ENCODE results near the gene POLR2F. TPM values are rescaled to one million over a fixed set of nuclear protein-coding genes. Genes with fewer than 3 reads are reported as not detected.

Gene POLR2F
- total RNA-seq, 4 donors from 2014 or later = 84.1 to 152 (median 134) TPM

DNA sequence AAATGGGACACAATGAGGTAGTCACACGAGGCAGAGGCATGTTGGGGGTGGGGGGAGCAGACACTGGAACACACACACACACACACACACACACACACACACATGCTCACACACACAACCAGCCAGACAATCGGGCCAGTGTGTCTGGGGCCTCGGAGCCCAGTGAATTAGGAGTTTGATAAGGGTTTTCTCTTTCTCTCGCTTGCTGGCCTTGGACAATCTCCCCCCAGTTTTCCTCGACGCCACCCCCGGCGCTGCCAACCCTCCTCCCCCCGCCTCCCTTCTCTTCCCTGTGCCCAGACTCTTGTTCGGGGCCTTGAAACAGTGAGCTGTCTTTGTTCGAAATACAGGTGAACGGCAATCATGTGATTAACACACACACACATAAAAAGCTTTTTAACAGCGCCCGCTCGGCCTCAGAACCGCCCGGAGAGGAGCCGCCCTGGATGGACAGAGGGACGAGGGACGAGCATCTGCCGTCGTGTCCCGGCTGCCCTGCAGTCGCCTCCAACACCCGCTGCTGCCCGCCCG lies 32.3 kb downstream of the POLR2F start:
- TF ChIP-seq, protein P1, sequence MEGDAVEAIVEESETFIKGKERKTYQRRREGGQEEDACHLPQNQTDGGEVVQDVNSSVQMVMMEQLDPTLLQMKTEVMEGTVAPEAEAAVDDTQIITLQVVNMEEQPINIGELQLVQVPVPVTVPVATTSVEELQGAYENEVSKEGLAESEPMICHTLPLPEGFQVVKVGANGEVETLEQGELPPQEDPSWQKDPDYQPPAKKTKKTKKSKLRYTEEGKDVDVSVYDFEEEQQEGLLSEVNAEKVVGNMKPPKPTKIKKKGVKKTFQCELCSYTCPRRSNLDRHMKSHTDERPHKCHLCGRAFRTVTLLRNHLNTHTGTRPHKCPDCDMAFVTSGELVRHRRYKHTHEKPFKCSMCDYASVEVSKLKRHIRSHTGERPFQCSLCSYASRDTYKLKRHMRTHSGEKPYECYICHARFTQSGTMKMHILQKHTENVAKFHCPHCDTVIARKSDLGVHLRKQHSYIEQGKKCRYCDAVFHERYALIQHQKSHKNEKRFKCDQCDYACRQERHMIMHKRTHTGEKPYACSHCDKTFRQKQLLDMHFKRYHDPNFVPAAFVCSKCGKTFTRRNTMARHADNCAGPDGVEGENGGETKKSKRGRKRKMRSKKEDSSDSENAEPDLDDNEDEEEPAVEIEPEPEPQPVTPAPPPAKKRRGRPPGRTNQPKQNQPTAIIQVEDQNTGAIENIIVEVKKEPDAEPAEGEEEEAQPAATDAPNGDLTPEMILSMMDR (IDR thresholded peaks at IDR 0.05 in 4 of 5, conservative IDR thresholded peaks at IDR 0.05 in 1 of 5) = no peak
- no peak for TF ChIP-seq POLR2A (IDR thresholded peaks at IDR 0.05)
- peaks cover 2 to 12% of the 10 kb centered on the region in 2 donors for H3K4me1 ChIP-seq
- in situ Hi-C loops (cut with MboI; ENCODE audit: low sequenced_read_pairs in 4 of 4) = no loop called here
- H3K4me3 ChIP-seq = no peak overlapping the region
- DNase-seq = no peak
- no peaks in the 10 kb centered on the region for H3K36me3 ChIP-seq
- H3K27me3 ChIP-seq = no peaks in the 10 kb centered on the region
- no peak overlapping the region for H3K27ac ChIP-seq
- H3K9me3 ChIP-seq = no peaks in the 10 kb centered on the region
- intact Hi-C loops (cut with DNase I; ENCODE audit: low total_unique reads) = no loop called here
- ATAC-seq = no peak

DNA sequence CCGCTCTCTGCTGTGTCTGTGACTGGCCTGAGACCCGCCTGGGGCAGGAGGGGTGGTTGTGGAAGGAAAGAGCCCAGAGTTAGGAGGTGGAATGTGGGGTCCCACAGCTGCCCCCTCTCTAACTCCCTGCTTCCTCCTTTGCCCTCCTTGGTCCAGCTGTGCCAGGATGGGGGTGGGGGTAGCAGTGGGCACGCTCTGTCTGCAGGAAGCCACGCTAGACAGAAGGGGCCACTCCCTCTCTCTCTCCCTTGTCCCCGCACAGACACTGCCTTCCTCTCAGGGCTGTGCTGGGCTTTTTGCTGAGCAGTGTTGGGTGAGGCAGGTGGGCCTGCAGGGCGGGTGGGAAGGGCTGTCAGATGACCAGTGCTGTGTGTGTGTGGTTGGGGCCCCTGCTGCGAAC lies 32.9 kb downstream of the POLR2F start:
- TF ChIP-seq, protein P1 (IDR thresholded peaks at IDR 0.05 in 4 of 5, conservative IDR thresholded peaks at IDR 0.05 in 1 of 5) = no peak
- TF ChIP-seq POLR2A (IDR thresholded peaks at IDR 0.05) = no peak
- DNase-seq (no peak), ATAC-seq (no peak)
- in situ Hi-C loops (cut with MboI; ENCODE audit: low sequenced_read_pairs in 4 of 4) = no loop called here
- H3K27me3 ChIP-seq = no peaks in the 10 kb centered on the region
- no peak overlapping the region for H3K27ac ChIP-seq
- no peaks in the 10 kb centered on the region for H3K36me3 ChIP-seq
- peaks cover 0 to 7% of the 10 kb centered on the region in 2 donors for H3K4me1 ChIP-seq
- intact Hi-C loops (cut with DNase I; ENCODE audit: low total_unique reads) = no loop called here
- no peak overlapping the region for H3K4me3 ChIP-seq
- H3K9me3 ChIP-seq = no peaks in the 10 kb centered on the region

DNA sequence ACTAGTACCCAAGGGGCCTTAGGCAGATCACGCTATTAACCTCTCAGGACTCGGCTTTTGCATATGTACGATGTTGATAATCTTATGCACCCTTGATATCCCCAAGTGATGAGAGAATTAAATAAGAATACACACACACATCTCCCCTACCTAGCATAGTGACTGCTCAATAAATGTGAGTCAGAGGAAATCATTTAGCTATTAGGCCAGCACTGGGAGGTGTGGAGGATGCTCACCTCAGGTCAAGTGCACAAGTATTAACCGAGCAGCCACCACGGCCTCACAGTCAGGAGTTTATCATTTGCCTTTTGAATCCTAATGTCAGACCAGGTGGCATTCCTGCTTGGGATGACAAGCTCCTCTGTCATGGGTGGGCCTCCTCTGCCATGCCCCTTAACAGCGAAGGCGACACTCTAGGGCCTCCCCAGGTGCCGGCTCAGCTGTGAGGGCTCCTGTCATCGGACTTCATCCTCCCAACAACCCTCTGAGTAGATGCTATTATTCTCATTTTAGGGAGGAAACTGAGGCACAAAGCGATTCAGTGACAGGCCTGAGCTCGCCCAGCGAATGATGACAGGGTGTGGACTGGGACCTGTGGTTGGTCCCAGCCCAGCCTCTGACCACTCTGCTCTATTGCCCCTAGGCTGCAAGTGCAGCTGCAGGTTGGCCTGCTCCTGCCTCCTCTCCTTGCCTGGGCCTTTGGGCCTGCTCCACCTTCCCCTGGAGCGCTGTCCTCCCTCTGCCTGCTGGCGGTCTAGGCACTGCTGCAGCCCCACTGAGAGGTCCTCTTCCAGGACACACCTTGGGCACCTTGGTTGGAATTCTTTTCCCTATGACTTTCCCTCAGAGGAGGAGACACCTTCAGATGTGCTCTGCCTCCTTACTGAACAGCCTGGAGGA lies 35.9 kb downstream of the POLR2F start:
- DNase-seq (no peak), ATAC-seq (no peak)
- H3K4me3 ChIP-seq = no peak overlapping the region
- in situ Hi-C loops (cut with MboI; ENCODE audit: low sequenced_read_pairs in 4 of 4) (no loop called here), intact Hi-C loops (cut with DNase I; ENCODE audit: low total_unique reads) (no loop called here)
- H3K4me1 ChIP-seq = no peaks in the 10 kb centered on the region
- no peaks in the 10 kb centered on the region for H3K27me3 ChIP-seq
- no peak for TF ChIP-seq POLR2A (IDR thresholded peaks at IDR 0.05)
- TF ChIP-seq, protein P1 (IDR thresholded peaks at IDR 0.05 in 4 of 5, conservative IDR thresholded peaks at IDR 0.05 in 1 of 5) = no peak
- no peaks in the 10 kb centered on the region for H3K9me3 ChIP-seq
- no peak overlapping the region for H3K27ac ChIP-seq
- H3K36me3 ChIP-seq = no peaks in the 10 kb centered on the region

DNA sequence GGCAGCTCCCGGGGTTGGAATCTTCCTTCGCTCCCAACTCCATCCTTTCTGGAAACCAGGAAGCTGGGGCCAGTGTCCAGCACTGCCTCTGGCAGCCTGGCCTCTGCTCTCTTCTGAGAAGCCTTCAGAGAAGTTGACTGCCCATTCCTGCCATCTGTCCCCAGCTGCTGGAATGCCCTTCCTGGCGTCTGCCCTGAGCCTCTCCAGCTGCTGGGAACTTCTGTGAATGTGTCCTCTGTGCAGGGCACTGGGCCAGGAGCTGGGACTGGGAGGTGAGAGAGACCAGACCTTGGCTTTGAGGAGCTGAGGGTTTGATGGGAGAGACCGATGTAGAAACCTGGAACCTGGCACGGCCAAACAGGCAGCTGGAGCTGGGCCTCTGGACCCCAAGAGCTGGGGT lies 36.8 kb downstream of the POLR2F start:
- H3K27ac ChIP-seq = no peak overlapping the region
- no peaks in the 10 kb centered on the region for H3K36me3 ChIP-seq
- intact Hi-C loops (cut with DNase I; ENCODE audit: low total_unique reads) (no loop called here), in situ Hi-C loops (cut with MboI; ENCODE audit: low sequenced_read_pairs in 4 of 4) (no loop called here)
- ATAC-seq (no peak), DNase-seq (no peak)
- H3K4me3 ChIP-seq = no peak overlapping the region
- H3K9me3 ChIP-seq = no peaks in the 10 kb centered on the region
- no peak for TF ChIP-seq POLR2A (IDR thresholded peaks at IDR 0.05)
- TF ChIP-seq, protein P1 (IDR thresholded peaks at IDR 0.05 in 4 of 5, conservative IDR thresholded peaks at IDR 0.05 in 1 of 5) = no peak
- H3K4me1 ChIP-seq = no peaks in the 10 kb centered on the region
- H3K27me3 ChIP-seq = no peaks in the 10 kb centered on the region
